ENCODE measurements around the gene SNTB2. TPM values are rescaled to one million over a fixed set of nuclear protein-coding genes. Genes with fewer than 3 reads are reported as not detected.

The SNTB2 gene
- total and polyA plus RNA-seq, 2 of the 8 experiments (the other 6 are each of a cell fraction or from before 2014, with no cell fraction given) = 6.0 to 16.1 TPM

DNA sequence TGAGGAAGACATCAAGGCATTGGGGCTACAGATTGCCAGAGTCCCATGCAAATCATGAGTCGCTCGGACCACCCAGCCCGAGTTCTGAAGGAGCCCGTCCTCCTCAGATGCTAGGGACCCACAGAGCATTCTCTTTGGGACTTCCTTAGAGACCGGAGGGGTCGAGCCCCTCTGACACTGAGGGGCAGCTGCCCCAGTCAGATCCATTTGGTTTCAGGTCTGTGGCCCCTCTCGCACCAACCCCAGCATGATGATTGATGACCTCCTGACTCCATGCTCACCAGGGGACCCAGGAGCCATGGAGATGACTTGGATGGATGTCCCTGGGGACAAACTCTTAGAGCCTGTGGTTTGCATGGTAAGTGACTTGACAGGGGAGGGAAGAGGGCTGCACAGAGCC is 135.4 kb downstream of the SNTB2 start:
- peaks cover 26 to 84% (median 53%) of the 10 kb centered on the region in 4 experiments for H3K36me3 ChIP-seq (ENCODE audit: control insufficient read depth in 2 of 4, insufficient read depth in 4 of 4, low read length in 3 of 4)
- peaks cover 0 to 41% of the 10 kb centered on the region in 2 experiments; a peak in 3 of 4 replicates for H3K79me2 ChIP-seq (ENCODE audit: control insufficient read depth in 1 of 2, insufficient read depth in 2 of 2, low read length in 2 of 2)
- TF ChIP-seq SP4 (IDR thresholded peaks at IDR 0.05; ENCODE audit: low read length) = no peak
- TF ChIP-seq TAF7 (optimal IDR thresholded peaks at IDR 0.05; ENCODE audit: borderline replicate concordance, low read depth, low read length) = no peak

More for the DNA sequence above, 135.4 kb downstream of the SNTB2 start:
- Histone ChIP-seq H3K23ac (ENCODE audit: insufficient read length) (no peak overlapping the region), H3K4me3 (ENCODE audit: extremely low read depth in 1 of 4, insufficient read depth in 2 of 4, low read depth in 3 of 4, low read length in 4 of 4) (no peak overlapping the region), H4K8ac (ENCODE audit: extremely low read depth, insufficient read depth, low read length) (no peak overlapping the region), H2BK5ac (ENCODE audit: low read depth, low read length) (no peak overlapping the region), H2BK12ac (ENCODE audit: low read depth, low read length) (no peak overlapping the region), H3K9me3 (ENCODE audit: insufficient read depth in 2 of 2, low read depth in 1 of 2, low read length in 1 of 2) (no peaks in the 10 kb centered on the region), H3K27ac (ENCODE audit: low read depth, low read length) (no peak overlapping the region), H3K18ac (ENCODE audit: extremely low read depth, low read length) (no peak overlapping the region), H3K27me3 (replicated peaks in 1 of 4; ENCODE audit: control insufficient read depth in 3 of 4, extremely low read depth in 1 of 4, insufficient read depth in 3 of 4, low read length in 3 of 4) (no peaks in the 10 kb centered on the region), H4K20me1 (replicated peaks in 1 of 2; ENCODE audit: control insufficient read depth in 1 of 2, insufficient read depth in 2 of 2, low read length in 2 of 2) (peaks cover 9 to 37% of the 10 kb centered on the region in 2 experiments), H3K9ac (replicated peaks in 1 of 4; ENCODE audit: extremely low read depth in 1 of 4, low read depth in 3 of 4, low read length in 3 of 4) (no peak overlapping the region), H3K4me1 (replicated peaks in 1 of 4; ENCODE audit: control insufficient read depth in 3 of 4, insufficient read depth in 4 of 4, low read length in 3 of 4) (no peaks in the 10 kb centered on the region), H4K5ac (ENCODE audit: insufficient read length, low read depth, low read length) (no peak overlapping the region), H3K79me1 (ENCODE audit: low read depth, low read length) (peaks cover 8% of the 10 kb centered on the region), H2AFZ (ENCODE audit: low read length) (no peak overlapping the region), H3K56ac (replicated peaks; ENCODE audit: insufficient read length, low read depth, low read length) (no peak overlapping the region), H2BK20ac (ENCODE audit: low read length) (no peak overlapping the region), H2BK120ac (replicated peaks; ENCODE audit: low read depth, low read length) (no peak overlapping the region), H2AK5ac (ENCODE audit: low read depth, low read length) (no peak overlapping the region), H2BK15ac (ENCODE audit: low read length) (no peak overlapping the region), H3K23me2 (ENCODE audit: low read depth, low read length) (no peaks in the 10 kb centered on the region; the same call in 1 of the 2 replicates), H3K4me2 (ENCODE audit: insufficient read depth in 1 of 2, low read depth in 2 of 2, low read length in 2 of 2) (no peak overlapping the region), H4K91ac (replicated peaks; ENCODE audit: insufficient read length, low read length) (no peak overlapping the region), H3K14ac (ENCODE audit: insufficient read length) (no peak overlapping the region), H3K4ac (replicated peaks; ENCODE audit: insufficient read length, low read depth, low read length) (no peak overlapping the region)
- DNase-seq (ENCODE audit: low read depth in 1 of 2, low spot score in 2 of 2) = no peak
- WGBS, 2 experiments (ENCODE audit: extremely low coverage in 1 of 2, insufficient coverage in 1 of 2, insufficient read length in 1 of 2, insufficient replicate concordance in 2 of 2, low coverage in 1 of 2, low lambda C conversion rate in 2 of 2, missing lambda C conversion rate in 1 of 2) = 96% methylated on average over 7 of the region's 7 CpGs; no CpG with 5 or more reads in 1 of the 2 experiments
- CTCF ChIA-PET (ENCODE audit: partially characterized antibody) = interaction anchor here (3.4 kb wide), 1 partner anchor 16 kb away, joined by 10 read pairs; the partner anchor contains the start of genes COG8 and NIP7
- no peak for FAIRE-seq
- POLR2A ChIA-PET (ENCODE audit: partially characterized antibody) = interaction anchor here (0.6 to 29.8 kb wide), 4 partner anchors 2 to 250 kb away, joined by 3 to 497 read pairs (median 250); partner anchors contain the start of genes COG8, NIP7, PDF and TMED6
